HG03280 (cell line): ENCODE results near the gene MYH8.

ENCODE experiments used
- ATAC-seq: cut with Tn5 transposase; IDR thresholded peaks from one replicate; pipeline ENCODE4 v1.9.1; 2021; ENCODE audit warnings: mild to moderate bottlenecking, moderate library complexity; ENCODE audit not compliant: unreplicated experiment

The MYH8 gene

GRCh38 chr17:10421900-10422542 is at the start of gene MYH8:
Gene MYH8, minus strand, starts transcription at chr17:10421950. Its CDS starts 1,723 bp downstream, at chr17:10420227.
- ATAC-seq: no peak

GRCh38 chr17:10469459-10469858 is 47.7 kb upstream of the MYH8 start, which contains the start of gene MYH4:
Gene MYH4, minus strand, starts transcription at chr17:10469559. Its CDS starts 2,814 bp downstream, at chr17:10466745.
- no peak for ATAC-seq

- ATAC-seq: no peak
These were observed 41.7 kb upstream of the MYH8 start for GRCh38 chr17:10463402-10463801.

- ATAC-seq: no peak
These were observed 38.3 kb upstream of the MYH8 start for GRCh38 chr17:10460062-10460461.

- no peak for ATAC-seq
These were observed 37.0 kb upstream of the MYH8 start for GRCh38 chr17:10458701-10459100.

GRCh38 chr17:10457952-10458351 is 36.2 kb upstream of the MYH8 start:
- ATAC-seq: no peak

- ATAC-seq: no peak
These were observed 25.5 kb upstream of the MYH8 start for GRCh38 chr17:10447026-10447931.

- no peak for ATAC-seq
These were observed 18.1 kb upstream of the MYH8 start for GRCh38 chr17:10439816-10440215.

- no peak for ATAC-seq
These were observed 13.3 kb upstream of the MYH8 start for GRCh38 chr17:10435096-10435495.

GRCh38 chr17:10429421-10430045 is 7.8 kb upstream of the MYH8 start:
- no peak for ATAC-seq

GRCh38 chr17:10428781-10429180 is 7.0 kb upstream of the MYH8 start:
- no peak for ATAC-seq

GRCh38 chr17:10421211-10421610 is 539 bp downstream of the MYH8 start:
- no peak for ATAC-seq

- no peak for ATAC-seq
These were observed 939 bp downstream of the MYH8 start for GRCh38 chr17:10420811-10421210.

- no peak for ATAC-seq
These were observed 4.3 kb downstream of the MYH8 start for GRCh38 chr17:10417431-10417830.

GRCh38 chr17:10415161-10415560 is 6.6 kb downstream of the MYH8 start:
- no peak for ATAC-seq

GRCh38 chr17:10403589-10403988 is 18.2 kb downstream of the MYH8 start:
- no peak for ATAC-seq

GRCh38 chr17:10398352-10398751 is 23.4 kb downstream of the MYH8 start:
- ATAC-seq: no peak

- ATAC-seq: no peak
These were observed 25.1 kb downstream of the MYH8 start for GRCh38 chr17:10396524-10397163.

GRCh38 chr17:10394201-10394887 is 27.4 kb downstream of the MYH8 start:
- no peak for ATAC-seq

- ATAC-seq: no peak
These were observed 28.9 kb downstream of the MYH8 start for GRCh38 chr17:10392880-10393279.

- no peak for ATAC-seq
These were observed 35.9 kb downstream of the MYH8 start for GRCh38 chr17:10385871-10386270.
